Neutrophil (primary cell): Measurements from ENCODE around the gene SORBS1.
"Not testable (repeated sequence)": the region's sequence is repeated elsewhere in the genome, so short reads cannot be mapped to it uniquely, and the experiment has no call there.

Experiments
- H3K27ac ChIP-seq: fragments of 200-600 bp; sonication (generic); 2 replicates; pipeline ENCODE4 v1.5.1; 2016; ENCODE audit warnings: mild to moderate bottlenecking, moderate library complexity
- H3K27me3 ChIP-seq: fragments of 200-600 bp; sonication (generic); 2 replicates; pipeline ENCODE4 v1.6.0; 2016; ENCODE audit warnings: mild to moderate bottlenecking
- H3K36me3 ChIP-seq: fragments of 200-600 bp; sonication (generic); 2 replicates; pipeline ENCODE4 v1.5.1; 2017
- H3K4me1 ChIP-seq, 2 experiments: fragments of 200-600 bp in 1 of 2; sonication (generic) in 1 of 2; 1 replicate in 1 of 2; 2 replicates in 1 of 2; pipeline versions ENCODE4 v1.5.1 to v1.6.1; 2013 to 2016; ENCODE audit warnings: low read depth in 1 of 2, low read length in 1 of 2, mild to moderate bottlenecking in 1 of 2, moderate library complexity in 1 of 2; ENCODE audit not compliant: control insufficient read depth in 1 of 2, insufficient read depth in 1 of 2
- H3K4me3 ChIP-seq, 2 experiments: fragments of 200-600 bp in 1 of 2; sonication (generic) in 1 of 2; 1 replicate in 1 of 2; 2 replicates in 1 of 2; pipeline ENCODE4 v1.5.1; 2013 to 2016; ENCODE audit warnings: low read depth in 1 of 2, low read length in 1 of 2, mild to moderate bottlenecking in 1 of 2, moderate library complexity in 1 of 2
- H3K9me3 ChIP-seq: fragments of 200-600 bp; sonication (generic); 2 replicates; pipeline ENCODE4 v1.5.1; 2016
- CTCF ChIP-seq: fragments of 200-600 bp; sonication (generic); IDR thresholded peaks from 2 replicates; pipeline ENCODE4 v1.5.1; 2016; ENCODE audit warnings: antibody characterized with exemption

SORBS1 gene

GRCh38 chr10:95475003-95475383 lies 86.2 kb downstream of the SORBS1 start:
- no peaks in the 10 kb centered on the region for H3K27me3 ChIP-seq
- H3K36me3 ChIP-seq = no peaks in the 10 kb centered on the region
- no peak overlapping the region for H3K27ac ChIP-seq
- no peak overlapping the region for H3K4me3 ChIP-seq
- no peak for TF ChIP-seq CTCF
- H3K4me1 ChIP-seq = peaks cover 0 to 1% of the 10 kb centered on the region in 2 experiments
- no peaks in the 10 kb centered on the region for H3K9me3 ChIP-seq

GRCh38 chr10:95474228-95475002 lies 86.8 kb downstream of the SORBS1 start:
- H3K9me3 ChIP-seq = no peaks in the 10 kb centered on the region
- no peak overlapping the region for H3K27ac ChIP-seq
- TF ChIP-seq CTCF = no peak
- no peaks in the 10 kb centered on the region for H3K36me3 ChIP-seq
- H3K4me3 ChIP-seq = no peak overlapping the region
- H3K27me3 ChIP-seq = no peaks in the 10 kb centered on the region
- no peaks in the 10 kb centered on the region for H3K4me1 ChIP-seq

GRCh38 chr10:95472304-95473088 lies 88.7 kb downstream of the SORBS1 start:
- H3K27me3 ChIP-seq = no peaks in the 10 kb centered on the region

GRCh38 chr10:95469676-95470075 lies 91.5 kb downstream of the SORBS1 start:
- no peak for TF ChIP-seq CTCF
- Histone ChIP-seq H3K27ac (no peak overlapping the region), H3K4me3 (no peak overlapping the region), H3K4me1 (peaks cover 0 to 5% of the 10 kb centered on the region in 2 experiments), H3K27me3 (peaks cover 4% of the 10 kb centered on the region), H3K36me3 (no peaks in the 10 kb centered on the region), H3K9me3 (no peaks in the 10 kb centered on the region)

More at GRCh38 chr10:95472304-95473088, 88.7 kb downstream of the SORBS1 start:
- H3K4me1 ChIP-seq = no peaks in the 10 kb centered on the region
- no peak overlapping the region for H3K27ac ChIP-seq
- no peaks in the 10 kb centered on the region for H3K9me3 ChIP-seq
- TF ChIP-seq CTCF = no peak
- H3K4me3 ChIP-seq = no peak overlapping the region
- no peaks in the 10 kb centered on the region for H3K36me3 ChIP-seq

- no peak for TF ChIP-seq CTCF
- H3K36me3 ChIP-seq = no peaks in the 10 kb centered on the region
- H3K4me3 ChIP-seq = no peak overlapping the region
- H3K27ac ChIP-seq = no peak overlapping the region
- H3K4me1 ChIP-seq = peaks cover 0 to 5% of the 10 kb centered on the region in 2 experiments
- no peaks in the 10 kb centered on the region for H3K9me3 ChIP-seq
- H3K27me3 ChIP-seq = peaks cover 4% of the 10 kb centered on the region
These were observed 91.9 kb downstream of the SORBS1 start for GRCh38 chr10:95469251-95469650.

- H3K4me3 ChIP-seq, H3K27ac ChIP-seq, H3K36me3 ChIP-seq, H3K9me3 ChIP-seq, H3K4me1 ChIP-seq, H3K27me3 ChIP-seq: not testable (repeated sequence)
These were observed 93.5 kb downstream of the SORBS1 start for GRCh38 chr10:95467642-95468041.
